Measurements from ENCODE around the gene SSMEM1. TPM values are rescaled to one million over a fixed set of nuclear protein-coding genes. Genes with fewer than 3 reads are reported as not detected.

The SSMEM1 gene
- total RNA-seq, 2 experiments from 2014 or later = not detected

Other genes starting within 250 kb of the SSMEM1 start
- 10 to 100 TPM; 15.5 to 17.3 TPM for gene ZC3HC1, start 156.5 kb upstream of the SSMEM1 start, total RNA-seq
- gene KLHDC10, start 137.3 kb upstream of the SSMEM1 start, total RNA-seq = 10 to 100 TPM; 15.5 to 17.3 TPM
- 10 to 100 TPM; 35.5 to 35.7 TPM for gene TMEM209, start 2.5 kb upstream of the SSMEM1 start, total RNA-seq
- gene CPA2, start 59.0 kb downstream of the SSMEM1 start, total RNA-seq = not detected
- not detected for gene CPA4, start 85.3 kb downstream of the SSMEM1 start, total RNA-seq
- not detected for gene CPA5, start 137.0 kb downstream of the SSMEM1 start, total RNA-seq
- not detected for gene CPA1, start 172.6 kb downstream of the SSMEM1 start, total RNA-seq
- gene CEP41, start 233.2 kb downstream of the SSMEM1 start, total RNA-seq = 10 to 100 TPM; 13.2 to 15.7 TPM